D721Med (cell line): Measurements from ENCODE around the gene ENO3.

ENCODE experiments used
- DNase-seq: peaks from one replicate; pipeline ENCODE4 v3.0.0; 2011; ENCODE audit warnings: low spot score; ENCODE audit not compliant: insufficient read length
- FAIRE-seq: peaks from 2 replicates; lab custom pipeline; 2011; peaks lifted over from hg19 to GRCh38; lab: Jason Lieb, UNC
- TF ChIP-seq, protein P1 (sequence below): IDR thresholded peaks from 2 replicates; pipeline ENCODE4 v1.5.1; 2012; ENCODE audit warnings: mild to moderate bottlenecking, control low read depth; ENCODE audit not compliant: insufficient read depth; ENCODE audit errors: missing control alignments

ENO3 gene

DNA sequence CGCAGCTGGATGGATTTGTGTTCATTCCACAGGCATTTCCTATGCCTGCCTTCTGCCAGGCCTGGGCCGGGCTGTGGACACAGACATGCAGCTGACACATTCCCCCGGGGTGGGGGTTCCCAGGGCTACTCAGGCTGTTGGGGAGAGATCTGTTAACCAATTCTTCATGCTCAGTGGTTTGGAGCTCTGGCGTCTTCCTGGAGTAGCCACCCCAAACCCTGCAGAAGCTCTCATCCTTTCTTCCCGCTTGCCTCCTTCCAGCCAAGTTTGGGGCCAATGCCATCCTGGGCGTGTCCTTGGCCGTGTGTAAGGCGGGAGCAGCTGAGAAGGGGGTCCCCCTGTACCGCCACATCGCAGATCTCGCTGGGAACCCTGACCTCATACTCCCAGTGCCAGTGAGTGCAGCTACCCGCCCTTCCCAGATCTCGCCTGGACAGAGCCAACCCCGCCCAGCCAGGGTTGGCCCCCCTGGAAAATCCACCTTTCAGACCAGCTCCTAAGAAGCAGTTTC is 2.6 kb downstream of the ENO3 start:
- DNase-seq (no peak), FAIRE-seq (no peak)
- TF ChIP-seq, protein P1, sequence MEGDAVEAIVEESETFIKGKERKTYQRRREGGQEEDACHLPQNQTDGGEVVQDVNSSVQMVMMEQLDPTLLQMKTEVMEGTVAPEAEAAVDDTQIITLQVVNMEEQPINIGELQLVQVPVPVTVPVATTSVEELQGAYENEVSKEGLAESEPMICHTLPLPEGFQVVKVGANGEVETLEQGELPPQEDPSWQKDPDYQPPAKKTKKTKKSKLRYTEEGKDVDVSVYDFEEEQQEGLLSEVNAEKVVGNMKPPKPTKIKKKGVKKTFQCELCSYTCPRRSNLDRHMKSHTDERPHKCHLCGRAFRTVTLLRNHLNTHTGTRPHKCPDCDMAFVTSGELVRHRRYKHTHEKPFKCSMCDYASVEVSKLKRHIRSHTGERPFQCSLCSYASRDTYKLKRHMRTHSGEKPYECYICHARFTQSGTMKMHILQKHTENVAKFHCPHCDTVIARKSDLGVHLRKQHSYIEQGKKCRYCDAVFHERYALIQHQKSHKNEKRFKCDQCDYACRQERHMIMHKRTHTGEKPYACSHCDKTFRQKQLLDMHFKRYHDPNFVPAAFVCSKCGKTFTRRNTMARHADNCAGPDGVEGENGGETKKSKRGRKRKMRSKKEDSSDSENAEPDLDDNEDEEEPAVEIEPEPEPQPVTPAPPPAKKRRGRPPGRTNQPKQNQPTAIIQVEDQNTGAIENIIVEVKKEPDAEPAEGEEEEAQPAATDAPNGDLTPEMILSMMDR = no peak

DNA sequence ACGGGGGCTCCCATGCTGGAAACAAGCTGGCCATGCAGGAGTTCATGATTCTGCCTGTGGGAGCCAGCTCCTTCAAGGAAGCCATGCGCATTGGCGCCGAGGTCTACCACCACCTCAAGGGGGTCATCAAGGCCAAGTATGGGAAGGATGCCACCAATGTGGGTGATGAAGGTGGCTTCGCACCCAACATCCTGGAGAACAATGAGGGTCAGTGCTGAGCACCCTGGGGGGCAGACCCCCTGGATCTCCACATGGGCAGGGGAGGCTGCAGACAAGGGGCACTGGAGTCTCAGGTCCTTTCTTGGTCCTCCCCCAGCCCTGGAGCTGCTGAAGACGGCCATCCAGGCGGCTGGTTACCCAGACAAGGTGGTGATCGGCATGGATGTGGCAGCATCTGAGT is 4.2 kb downstream of the ENO3 start:
- TF ChIP-seq, protein P1 = no peak
- FAIRE-seq = no peak
- DNase-seq = no peak

DNA sequence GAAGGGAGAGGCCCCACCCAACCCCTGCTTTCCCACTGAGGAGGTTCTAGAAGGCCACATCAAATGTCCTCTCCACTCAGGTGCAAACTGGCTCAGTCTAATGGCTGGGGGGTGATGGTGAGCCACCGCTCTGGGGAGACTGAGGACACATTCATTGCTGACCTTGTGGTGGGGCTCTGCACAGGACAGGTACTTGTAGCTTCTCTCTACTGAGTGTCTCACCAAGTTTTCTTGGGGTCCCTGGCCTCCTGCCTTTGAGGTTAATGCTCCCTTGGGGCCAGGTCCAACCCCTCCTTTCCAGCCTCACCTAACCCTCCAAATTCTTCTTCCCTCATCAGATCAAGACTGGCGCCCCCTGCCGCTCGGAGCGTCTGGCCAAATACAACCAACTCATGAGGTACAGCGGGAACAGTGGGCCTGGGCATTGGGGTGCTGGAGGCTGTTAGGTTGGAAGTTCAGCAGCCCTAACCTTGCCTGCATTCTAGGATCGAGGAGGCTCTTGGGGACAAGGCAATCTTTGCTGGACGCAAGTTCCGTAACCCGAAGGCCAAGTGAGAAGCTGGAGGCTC is 5.7 kb downstream of the ENO3 start:
- DNase-seq (no peak), FAIRE-seq (no peak)
- TF ChIP-seq, protein P1 = no peak

DNA sequence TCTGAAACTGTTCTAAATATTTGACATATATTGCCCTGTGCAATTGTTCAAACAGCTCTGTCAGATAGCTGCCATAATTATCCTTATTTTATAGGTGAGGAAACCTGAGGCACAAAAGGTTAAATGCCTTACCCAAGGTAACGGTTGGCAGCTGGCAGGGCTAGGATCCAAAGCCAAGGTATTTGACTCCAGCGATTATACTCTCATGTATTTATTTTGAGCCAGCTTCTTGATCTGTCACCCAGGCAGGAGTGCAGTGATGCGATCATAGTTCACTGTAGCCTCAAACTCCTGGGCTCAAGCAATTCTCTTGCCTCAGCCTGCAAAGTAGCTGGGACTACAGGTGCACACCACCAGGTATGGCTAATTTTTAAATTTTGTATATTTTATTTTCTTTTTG is 7.2 kb downstream of the ENO3 start:
- DNase-seq (no peak), FAIRE-seq (no peak)
- TF ChIP-seq, protein P1 = no peak

DNA sequence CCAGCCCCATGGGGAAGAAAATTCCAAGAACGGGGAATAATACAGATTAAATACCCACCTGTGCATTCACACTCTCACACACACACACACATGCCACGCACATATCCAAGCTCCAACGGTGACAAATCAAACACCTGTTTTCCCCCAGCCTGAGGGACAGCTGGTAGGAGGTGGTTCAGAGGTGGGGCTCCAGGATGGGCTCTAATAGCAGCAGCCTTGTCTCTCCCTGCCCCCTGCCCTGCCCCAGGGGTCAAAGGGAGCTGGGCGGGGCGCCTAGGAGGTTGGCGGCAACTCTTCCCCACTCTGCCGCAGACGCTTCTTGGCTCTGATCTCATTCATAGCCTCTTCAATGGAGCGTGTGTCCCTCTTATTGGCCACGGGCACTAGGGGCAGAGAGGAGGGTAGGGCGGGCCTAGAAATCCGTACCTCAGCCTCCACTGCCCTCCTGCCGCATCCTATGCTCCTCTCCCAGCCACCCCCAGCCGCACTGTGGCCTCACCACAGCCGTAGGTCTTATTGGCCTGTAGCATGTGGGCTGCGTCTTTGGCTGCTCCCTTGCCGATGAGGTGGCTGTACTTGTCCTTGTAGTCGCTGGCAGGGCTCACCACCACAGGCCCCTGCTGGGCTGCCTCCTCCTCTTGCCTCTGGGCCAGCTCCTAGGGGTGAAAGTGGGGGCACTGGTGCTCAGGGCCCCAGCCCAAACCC is 8.5 kb downstream of the ENO3 start:
- no peak for FAIRE-seq
- TF ChIP-seq, protein P1 = no peak
- no peak for DNase-seq

DNA sequence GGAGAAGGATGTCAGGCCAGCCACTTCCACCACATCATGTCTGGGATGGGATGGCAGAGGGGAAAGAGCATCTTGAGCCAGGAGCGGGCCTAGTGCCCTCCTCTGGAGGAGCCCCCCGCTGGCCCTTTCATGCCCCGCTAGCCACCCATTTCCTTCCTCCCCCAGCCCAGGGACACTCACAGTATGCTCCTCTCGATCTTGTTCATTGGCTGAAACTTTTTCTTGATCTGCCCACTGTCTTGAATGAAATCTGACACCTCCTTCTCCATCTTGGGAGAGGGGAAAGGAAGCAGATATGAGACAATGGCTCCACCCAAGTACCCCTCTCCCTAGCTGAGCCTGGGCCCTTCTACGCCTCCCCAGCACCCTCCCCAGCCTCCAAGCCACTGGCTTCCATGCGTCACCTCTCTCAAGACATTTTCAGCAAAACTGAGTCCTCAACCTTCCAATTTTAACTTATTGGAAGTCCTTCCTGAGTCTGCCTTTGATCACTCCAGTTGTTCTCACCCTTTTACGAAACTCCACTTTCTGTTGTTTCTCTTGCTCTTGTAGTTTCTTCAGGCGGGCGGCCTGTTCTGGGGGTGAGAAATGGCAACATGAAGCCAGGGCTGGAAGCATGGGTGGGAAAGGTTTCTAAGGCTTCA is 9.5 kb downstream of the ENO3 start:
- DNase-seq (no peak), FAIRE-seq (no peak)
- TF ChIP-seq, protein P1 = no peak
